Kidney epithelial cell (primary cell): ENCODE results near the gene SSR4. TPM values are rescaled to one million over a fixed set of nuclear protein-coding genes. Genes with fewer than 3 reads are reported as not detected.
"Not testable (repeated sequence)": the region's sequence is repeated elsewhere in the genome, so short reads cannot be mapped to it uniquely, and the experiment has no call there.

ENCODE experiments used
- DNase-seq: peaks from one replicate; pipeline ENCODE4 v3.0.0-alpha.2; 2010; ENCODE audit warnings: low read depth
- H3K27me3 ChIP-seq: 2 replicates; pipeline ENCODE4 v1.6.0; 2011; ENCODE audit warnings: low read length; ENCODE audit not compliant: control insufficient read depth, insufficient read depth
- H3K36me3 ChIP-seq: 2 replicates; pipeline ENCODE4 v1.5.1; 2011; ENCODE audit warnings: low read length; ENCODE audit not compliant: control insufficient read depth, insufficient read depth
- H3K4me3 ChIP-seq: 2 replicates; pipeline ENCODE4 v1.5.1; 2011; ENCODE audit warnings: low read depth, mild to moderate bottlenecking, control low read depth, low read length
- CTCF ChIP-seq: IDR thresholded peaks from 2 replicates; pipeline ENCODE4 v1.5.1; 2011; ENCODE audit warnings: mild to moderate bottlenecking, moderate library complexity, low read length, control low read depth, inconsistent platforms; ENCODE audit not compliant: insufficient read depth, poor library complexity, severe bottlenecking
- total RNA-seq: library from RNA; depleted of rRNA; stranded (reverse); fragments of >200 nt; gene quantifications from 2 replicates; pipeline ENCODE4 v1.2.3, GENCODE V29; 2015

SSR4 gene
- total RNA-seq: 300 and 319 TPM in 2 replicates

- Histone ChIP-seq H3K27me3 (no peaks in the 10 kb centered on the region), H3K36me3 (peaks cover 2% of the 10 kb centered on the region), H3K4me3 (peak within 1 kb of the TSS; percentile 79)
- TF ChIP-seq CTCF: no peak
- peak; percentile 59 for DNase-seq
Observed at GRCh38 chrX:153794018-153794896, at the start of gene SSR4, which contains the start of gene IDH3G. Gene SSR4 (plus strand): TSS chrX:153794668. CDS start chrX:153794688, 20 bp downstream. Gene IDH3G (minus strand): TSS chrX:153794375. CDS start chrX:153794326, 49 bp downstream.

GRCh38 chrX:153745067-153745433 is 49.4 kb upstream of the SSR4 start:
- not testable (repeated sequence) for H3K36me3 ChIP-seq, DNase-seq

GRCh38 chrX:153746359-153746758 is 48.1 kb upstream of the SSR4 start:
- no peak for TF ChIP-seq CTCF

More at GRCh38 chrX:153745067-153745433, 49.4 kb upstream of the SSR4 start:
- H3K27me3 ChIP-seq, H3K4me3 ChIP-seq: not testable (repeated sequence)

GRCh38 chrX:153746991-153747390 is 47.5 kb upstream of the SSR4 start:
- not testable (repeated sequence) for H3K27me3 ChIP-seq, DNase-seq, H3K36me3 ChIP-seq, H3K4me3 ChIP-seq

More at GRCh38 chrX:153746359-153746758, 48.1 kb upstream of the SSR4 start:
- Histone ChIP-seq H3K27me3 (peaks cover 5% of the 10 kb centered on the region), H3K36me3 (no peaks in the 10 kb centered on the region), H3K4me3 (no peak overlapping the region)
- no peak for DNase-seq

GRCh38 chrX:153749017-153749416 is 45.5 kb upstream of the SSR4 start:
- not testable (repeated sequence) for DNase-seq, H3K27me3 ChIP-seq, H3K36me3 ChIP-seq, H3K4me3 ChIP-seq

- no peaks in the 10 kb centered on the region for H3K36me3 ChIP-seq
- H3K27me3 ChIP-seq: peaks cover 3% of the 10 kb centered on the region
- no peak for DNase-seq
- no peak for TF ChIP-seq CTCF
- no peak overlapping the region for H3K4me3 ChIP-seq
Observed at GRCh38 chrX:153750127-153750774, 44.2 kb upstream of the SSR4 start.

GRCh38 chrX:153755136-153755535 is 39.3 kb upstream of the SSR4 start:
- no peak for DNase-seq
- no peak for TF ChIP-seq CTCF
- H3K4me3 ChIP-seq: no peak overlapping the region
- peaks cover 2% of the 10 kb centered on the region for H3K27me3 ChIP-seq
- H3K36me3 ChIP-seq: no peaks in the 10 kb centered on the region
